GM13977 (cell line): Measurements from ENCODE around the gene SEMA5B.

Experiments used
- DNase-seq: peaks from one replicate; pipeline ENCODE4 v3.0.0; 2012; ENCODE audit warnings: low spot score
- in situ Hi-C: fragments of 300-500 bp; cut with MboI; formaldehyde crosslinking; loops from one replicate; pipeline ENCODE4 v1.12.0; 2022; ENCODE audit warnings: low sequenced_read_pairs, low pct_unique_long_range_greater_than_20kb, mixed read lengths, inconsistent platforms; ENCODE audit not compliant: unreplicated experiment
- TF ChIP-seq, protein P1 (sequence below): IDR thresholded peaks from 2 replicates; pipeline ENCODE4 v1.5.1; 2012; ENCODE audit warnings: mild to moderate bottlenecking, control low read depth; ENCODE audit not compliant: insufficient read depth; ENCODE audit errors: extremely low read depth, missing control alignments

The SEMA5B gene

GRCh38 chr3:123058505-123058904 lies 30.9 kb upstream of the SEMA5B start:
- in situ Hi-C loops: no loop called here
- no peak for DNase-seq
- TF ChIP-seq, protein P1, sequence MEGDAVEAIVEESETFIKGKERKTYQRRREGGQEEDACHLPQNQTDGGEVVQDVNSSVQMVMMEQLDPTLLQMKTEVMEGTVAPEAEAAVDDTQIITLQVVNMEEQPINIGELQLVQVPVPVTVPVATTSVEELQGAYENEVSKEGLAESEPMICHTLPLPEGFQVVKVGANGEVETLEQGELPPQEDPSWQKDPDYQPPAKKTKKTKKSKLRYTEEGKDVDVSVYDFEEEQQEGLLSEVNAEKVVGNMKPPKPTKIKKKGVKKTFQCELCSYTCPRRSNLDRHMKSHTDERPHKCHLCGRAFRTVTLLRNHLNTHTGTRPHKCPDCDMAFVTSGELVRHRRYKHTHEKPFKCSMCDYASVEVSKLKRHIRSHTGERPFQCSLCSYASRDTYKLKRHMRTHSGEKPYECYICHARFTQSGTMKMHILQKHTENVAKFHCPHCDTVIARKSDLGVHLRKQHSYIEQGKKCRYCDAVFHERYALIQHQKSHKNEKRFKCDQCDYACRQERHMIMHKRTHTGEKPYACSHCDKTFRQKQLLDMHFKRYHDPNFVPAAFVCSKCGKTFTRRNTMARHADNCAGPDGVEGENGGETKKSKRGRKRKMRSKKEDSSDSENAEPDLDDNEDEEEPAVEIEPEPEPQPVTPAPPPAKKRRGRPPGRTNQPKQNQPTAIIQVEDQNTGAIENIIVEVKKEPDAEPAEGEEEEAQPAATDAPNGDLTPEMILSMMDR: no peak

DNA sequence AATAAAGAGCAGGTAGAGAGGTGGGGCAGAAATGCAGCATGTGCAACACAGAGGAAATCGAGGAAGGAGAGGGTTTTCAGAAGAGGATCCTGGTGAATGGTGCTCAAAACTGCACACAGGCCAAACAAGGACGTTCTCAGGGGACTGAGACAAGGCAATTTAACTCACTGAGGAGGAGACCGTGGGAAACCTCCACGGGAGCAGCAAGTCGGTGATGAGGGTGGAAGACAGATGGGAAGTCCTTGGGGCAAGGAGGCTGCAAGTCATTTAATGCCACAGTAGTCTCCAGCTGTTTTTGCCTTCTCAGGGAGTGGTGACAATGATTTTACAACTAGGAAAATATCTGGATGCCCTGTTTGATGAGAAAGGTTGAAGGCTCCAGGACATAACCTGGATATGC lies 27.8 kb upstream of the SEMA5B start:
- in situ Hi-C loops: no loop called here
- no peak for DNase-seq
- TF ChIP-seq, protein P1: no peak

DNA sequence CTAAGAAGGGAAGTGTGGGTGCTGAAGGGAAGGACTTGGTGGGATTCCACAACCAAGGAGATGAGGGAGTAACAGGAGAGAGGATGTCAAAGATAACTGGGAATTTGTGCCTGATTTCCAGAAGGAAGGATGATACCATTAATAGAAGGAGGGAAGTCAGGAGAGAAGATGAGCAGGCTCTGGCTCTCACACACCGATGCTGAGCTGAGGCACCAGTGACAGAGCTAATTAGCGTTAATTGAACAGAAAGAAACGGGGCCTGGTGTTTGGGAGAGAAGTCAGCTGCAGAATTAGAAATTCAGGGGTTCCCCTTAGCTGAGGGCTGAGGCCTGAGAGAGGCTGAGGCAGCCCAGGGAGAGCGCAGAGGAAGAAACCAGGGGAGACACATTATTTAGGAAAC lies 27.4 kb upstream of the SEMA5B start:
- in situ Hi-C loops: no loop called here
- no peak for DNase-seq

GRCh38 chr3:123054109-123054778 lies 26.7 kb upstream of the SEMA5B start:
- DNase-seq: no peak
- in situ Hi-C loops: no loop called here
- TF ChIP-seq, protein P1: no peak

More for the DNA sequence above, 27.4 kb upstream of the SEMA5B start:
- TF ChIP-seq, protein P1: no peak

- in situ Hi-C loops: no loop called here
- no peak for DNase-seq
These were observed 25.5 kb upstream of the SEMA5B start for GRCh38 chr3:123053107-123053506.

DNA sequence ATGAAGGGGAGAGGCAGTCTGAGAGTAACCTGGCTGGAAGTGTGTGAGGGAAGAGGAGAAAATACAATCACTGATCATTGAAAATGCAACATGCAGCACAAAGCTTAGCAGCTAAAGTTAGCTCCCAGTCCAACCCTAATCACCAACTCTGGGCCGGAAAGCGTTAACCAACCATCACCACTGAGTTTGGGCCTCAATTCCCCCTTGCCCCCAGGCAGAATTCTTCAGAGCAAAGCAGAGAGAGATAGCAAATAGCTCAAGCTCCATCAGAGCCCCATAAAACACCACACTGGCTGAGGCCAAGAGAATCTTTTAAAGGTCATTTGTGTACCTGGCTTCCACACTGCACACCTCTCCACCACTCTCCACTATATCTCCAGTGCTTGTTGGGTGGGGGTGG lies 23.1 kb upstream of the SEMA5B start:
- no peak for DNase-seq

More at GRCh38 chr3:123053107-123053506, 25.5 kb upstream of the SEMA5B start:
- TF ChIP-seq, protein P1: no peak

More for the DNA sequence above, 23.1 kb upstream of the SEMA5B start:
- in situ Hi-C loops: no loop called here
- TF ChIP-seq, protein P1: no peak
